8988T (cell line): ENCODE data around the gene KRT26.
"Not testable (repeated sequence)": the region's sequence is repeated elsewhere in the genome, so short reads cannot be mapped to it uniquely, and the experiment has no call there.

Source experiments
- DNase-seq: peaks from one replicate; pipeline ENCODE4 v3.0.0; 2011

Gene KRT26

GRCh38 chr17:40772101-40772500 lies at the start of gene KRT26:
Gene KRT26, minus strand, starts transcription at chr17:40772201. Its CDS starts 88 bp downstream, at chr17:40772113.
- DNase-seq, result no peak

GRCh38 chr17:40821536-40821935 lies 49.5 kb upstream of the KRT26 start:
- DNase-seq, result no peak

GRCh38 chr17:40820228-40820838 lies 48.3 kb upstream of the KRT26 start:
- no peak for DNase-seq

GRCh38 chr17:40819528-40820125 lies 47.6 kb upstream of the KRT26 start:
- DNase-seq, result no peak

- DNase-seq, result peak; percentile 62
Measured at GRCh38 chr17:40818733-40819527, 46.9 kb upstream of the KRT26 start.

GRCh38 chr17:40818343-40818732 lies 46.3 kb upstream of the KRT26 start:
- no peak for DNase-seq

GRCh38 chr17:40817103-40817682 lies 45.2 kb upstream of the KRT26 start:
- DNase-seq, result no peak

GRCh38 chr17:40816569-40816968 lies 44.6 kb upstream of the KRT26 start:
- DNase-seq, result no peak

- no peak for DNase-seq
Measured at GRCh38 chr17:40815381-40815780, 43.4 kb upstream of the KRT26 start.

- DNase-seq, result not testable (repeated sequence)
Measured at GRCh38 chr17:40814657-40815056, 42.7 kb upstream of the KRT26 start.

GRCh38 chr17:40813804-40814203 lies 41.8 kb upstream of the KRT26 start:
- DNase-seq, result no peak

- no peak for DNase-seq
Measured at GRCh38 chr17:40812639-40813038, 40.6 kb upstream of the KRT26 start.

- DNase-seq, result no peak
Measured at GRCh38 chr17:40810494-40810893, 38.5 kb upstream of the KRT26 start.

- no peak for DNase-seq
Measured at GRCh38 chr17:40809721-40810421, 37.9 kb upstream of the KRT26 start.

GRCh38 chr17:40806131-40806530 lies 34.1 kb upstream of the KRT26 start:
- no peak for DNase-seq

GRCh38 chr17:40803617-40804082 lies 31.6 kb upstream of the KRT26 start:
- DNase-seq, result peak; percentile 75

GRCh38 chr17:40801157-40801556 lies 29.2 kb upstream of the KRT26 start:
- DNase-seq, result no peak

GRCh38 chr17:40800381-40800780 lies 28.4 kb upstream of the KRT26 start:
- no peak for DNase-seq

GRCh38 chr17:40799859-40800258 lies 27.9 kb upstream of the KRT26 start, which contains the start of gene KRT28:
Gene KRT28, minus strand, starts transcription at chr17:40799959. Its CDS starts 66 bp downstream, at chr17:40799893.
- no peak for DNase-seq

GRCh38 chr17:40796846-40797245 lies 24.8 kb upstream of the KRT26 start:
- DNase-seq, result no peak

GRCh38 chr17:40795019-40795667 lies 23.1 kb upstream of the KRT26 start:
- no peak for DNase-seq

- DNase-seq, result no peak
Measured at GRCh38 chr17:40794466-40794865, 22.5 kb upstream of the KRT26 start.
